HG03575 (cell line): ENCODE measurements around the gene SP1.
"Not testable (repeated sequence)": the region's sequence is repeated elsewhere in the genome, so short reads cannot be mapped to it uniquely, and the experiment has no call there.

Source experiments
- ATAC-seq: cut with Tn5 transposase; IDR thresholded peaks from one replicate; pipeline ENCODE4 v1.9.1; 2021; ENCODE audit not compliant: unreplicated experiment, insufficient number of reproducible peaks, low FRiP score; ENCODE audit errors: extremely low read depth

Gene SP1

DNA sequence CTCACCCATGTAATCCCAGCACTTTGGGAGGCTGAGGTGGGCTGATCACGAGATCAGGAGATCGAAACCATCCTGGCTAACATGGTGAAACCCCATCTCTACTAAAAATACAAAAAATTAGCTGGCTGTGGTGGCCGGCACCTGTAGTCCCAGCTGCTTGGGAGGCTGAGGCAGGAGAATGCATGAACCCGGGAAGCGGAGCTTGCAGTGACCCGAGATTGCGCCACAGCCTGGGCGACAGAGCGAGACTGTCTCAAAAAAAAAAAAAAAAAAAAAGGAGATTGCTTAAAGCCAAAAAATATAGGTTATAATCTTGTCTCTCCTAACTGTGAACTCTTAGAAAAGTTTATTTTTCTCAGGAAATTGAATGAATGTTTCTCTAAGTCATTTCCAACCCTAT lies 55.4 kb downstream of the SP1 start:
- not testable (repeated sequence) for ATAC-seq

DNA sequence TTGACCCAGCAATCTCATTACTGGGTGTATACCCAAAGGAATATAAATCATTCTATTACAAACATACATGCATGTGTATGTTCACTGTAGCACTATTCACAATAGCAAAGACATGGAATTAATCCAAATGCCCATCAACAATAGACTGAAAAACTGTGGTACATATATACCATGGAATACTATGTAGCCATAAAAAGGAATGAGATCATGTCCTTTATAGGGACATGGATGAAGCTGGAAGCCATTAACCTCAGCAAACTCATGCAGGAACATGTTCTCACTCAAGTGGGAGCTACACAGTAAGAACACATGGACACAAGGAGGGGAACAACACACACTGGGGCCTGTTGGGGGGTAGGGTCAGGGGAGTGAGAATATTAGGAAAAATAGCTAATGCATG lies 59.6 kb downstream of the SP1 start:
- not testable (repeated sequence) for ATAC-seq

DNA sequence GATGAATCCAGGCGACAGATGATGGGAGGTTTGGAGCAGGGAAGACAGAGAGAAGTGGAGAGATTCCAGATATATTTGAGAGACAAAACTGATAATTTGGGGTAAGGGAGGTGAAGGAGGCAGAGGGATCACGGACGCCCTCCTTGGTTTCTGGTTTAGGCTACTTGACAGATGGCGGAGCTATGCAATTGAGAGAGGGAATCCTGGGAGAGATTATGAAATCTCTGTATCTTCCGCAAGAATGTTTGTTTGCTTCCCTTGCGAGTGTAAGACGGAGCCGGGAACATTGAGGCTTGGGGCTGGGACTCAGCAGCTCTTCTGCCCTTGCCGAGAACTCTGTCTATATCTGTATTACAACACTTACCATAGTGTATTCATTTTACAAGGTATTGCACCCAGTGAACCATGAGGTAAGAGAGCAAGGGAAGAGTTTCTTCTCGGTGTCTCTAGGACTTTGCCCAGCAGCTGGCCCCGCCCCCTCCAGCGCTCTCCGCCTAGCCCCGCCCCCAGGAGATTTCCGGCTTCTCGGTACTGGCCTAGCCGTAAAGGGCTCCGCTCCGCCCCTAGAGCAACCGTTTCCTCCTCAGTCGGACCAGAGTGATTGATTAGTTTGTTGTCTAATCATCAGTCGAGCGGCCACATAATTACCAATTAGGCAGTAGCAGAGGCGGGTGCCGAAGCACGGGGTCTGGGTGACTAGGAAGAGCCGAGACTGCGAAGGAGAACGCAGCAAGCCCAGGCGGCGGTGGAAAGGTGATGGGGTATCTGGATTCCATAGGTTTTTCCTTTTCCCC lies 61.3 kb downstream of the SP1 start, which contains the start of gene PRR13:
TSS of gene PRR13 (plus strand) at position 695 of the 794 bp plus-strand sequence. CDS start 981 bp downstream, outside the sequence.
- ATAC-seq: peak; percentile 89

DNA sequence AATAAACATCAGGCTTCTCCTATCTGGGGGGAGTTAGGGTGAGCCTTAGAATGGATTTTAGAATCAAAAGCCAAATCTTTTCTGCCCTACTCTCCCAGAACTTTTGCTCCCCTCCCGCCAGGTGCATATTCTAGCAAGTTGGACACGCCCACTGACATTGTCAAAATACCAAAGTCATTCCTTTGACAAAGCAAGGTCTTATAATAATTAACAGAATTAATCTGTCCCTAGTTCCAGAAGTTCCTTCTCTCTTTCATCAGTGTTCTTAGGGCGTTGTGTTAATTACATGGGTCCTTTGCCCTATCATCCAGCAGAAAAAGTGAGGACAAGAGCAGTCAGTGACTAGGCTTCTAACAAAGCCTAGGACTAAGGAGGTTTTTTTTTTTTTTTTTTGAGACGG lies 64.0 kb downstream of the SP1 start:
- ATAC-seq: no peak

DNA sequence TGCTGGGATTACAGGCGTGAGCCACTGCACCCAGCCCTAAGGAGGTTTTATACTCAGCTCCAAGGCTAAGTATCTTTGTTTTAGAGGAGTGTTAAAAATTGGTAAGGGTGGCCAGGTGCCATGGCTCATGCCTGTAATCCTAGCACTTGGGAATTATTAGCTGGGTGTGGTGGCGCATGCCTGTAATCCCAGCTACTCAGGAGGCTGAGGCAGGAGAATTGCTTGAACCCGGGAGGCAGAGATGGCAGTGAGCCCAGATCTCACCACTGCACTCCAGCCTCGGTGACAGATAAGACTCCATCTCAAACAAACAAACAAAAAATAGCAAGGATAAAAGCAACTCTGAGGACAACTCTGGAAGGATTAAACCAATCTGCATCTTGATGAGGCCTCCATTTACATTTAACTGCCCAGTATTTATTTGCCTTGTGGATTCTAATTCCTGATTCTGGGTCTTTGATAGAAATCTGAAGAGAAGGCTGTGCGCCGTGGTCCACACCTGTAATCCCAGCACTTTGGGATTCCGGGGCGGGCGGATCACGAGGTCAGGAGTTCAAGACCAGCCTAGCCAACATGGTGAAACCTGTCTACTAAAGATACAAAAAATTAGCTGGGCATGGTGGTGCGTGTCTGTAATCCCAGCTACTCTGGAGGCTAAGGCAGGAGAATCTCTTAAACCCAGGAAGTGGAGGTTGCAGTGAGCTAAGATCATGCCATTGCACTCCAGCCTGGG lies 64.8 kb downstream of the SP1 start:
- not testable (repeated sequence) for ATAC-seq

DNA sequence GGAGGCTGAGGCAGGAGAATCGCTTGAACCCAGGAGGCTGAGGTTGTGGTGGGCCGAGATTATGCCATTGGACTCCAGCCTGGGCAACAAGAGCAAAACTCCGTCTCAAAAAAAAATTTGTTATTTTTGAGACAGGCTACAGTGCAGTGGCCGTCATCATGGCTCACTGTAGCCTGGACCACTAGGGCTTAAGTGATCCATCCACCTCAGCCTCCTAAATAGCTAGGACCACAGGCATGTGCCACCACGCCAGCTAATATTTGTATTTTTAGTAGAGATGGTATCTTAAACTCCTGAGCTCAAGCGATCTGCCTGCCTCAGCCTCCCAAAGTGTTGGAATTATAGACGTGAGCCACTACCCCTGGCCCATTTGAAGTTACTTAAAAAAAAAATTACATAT lies 71.0 kb downstream of the SP1 start:
- ATAC-seq: no peak

DNA sequence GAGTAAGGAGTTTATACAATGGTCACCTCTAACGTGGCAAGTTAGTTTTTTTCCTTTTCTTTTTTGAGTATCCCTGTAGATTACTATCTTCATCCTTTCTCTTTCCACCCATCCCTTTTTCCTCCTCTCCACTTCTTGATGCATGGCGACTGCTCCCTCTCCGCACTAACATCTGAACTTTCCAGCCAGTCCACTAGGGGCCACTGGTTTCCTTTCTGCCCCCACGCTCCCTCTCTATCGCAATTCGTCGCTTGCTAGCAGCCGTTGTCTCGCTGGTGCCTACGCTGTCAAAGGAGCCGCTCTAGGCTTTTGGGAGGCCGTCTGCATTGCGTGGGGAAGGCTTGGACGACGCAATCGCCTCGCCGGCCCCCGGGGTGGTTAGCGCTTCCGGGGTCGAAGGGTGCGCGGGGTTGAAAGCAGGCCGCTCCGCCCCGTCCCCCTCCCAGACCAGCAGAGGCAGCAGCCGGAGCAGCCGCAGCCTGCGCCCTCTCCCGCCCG lies 71.7 kb downstream of the SP1 start, which contains the start of gene PCBP2:
TSS of gene PCBP2 (plus strand) at position 442 of the 498 bp plus-strand sequence. CDS start 2,699 bp downstream, outside the sequence.
- ATAC-seq: peak; percentile 85

DNA sequence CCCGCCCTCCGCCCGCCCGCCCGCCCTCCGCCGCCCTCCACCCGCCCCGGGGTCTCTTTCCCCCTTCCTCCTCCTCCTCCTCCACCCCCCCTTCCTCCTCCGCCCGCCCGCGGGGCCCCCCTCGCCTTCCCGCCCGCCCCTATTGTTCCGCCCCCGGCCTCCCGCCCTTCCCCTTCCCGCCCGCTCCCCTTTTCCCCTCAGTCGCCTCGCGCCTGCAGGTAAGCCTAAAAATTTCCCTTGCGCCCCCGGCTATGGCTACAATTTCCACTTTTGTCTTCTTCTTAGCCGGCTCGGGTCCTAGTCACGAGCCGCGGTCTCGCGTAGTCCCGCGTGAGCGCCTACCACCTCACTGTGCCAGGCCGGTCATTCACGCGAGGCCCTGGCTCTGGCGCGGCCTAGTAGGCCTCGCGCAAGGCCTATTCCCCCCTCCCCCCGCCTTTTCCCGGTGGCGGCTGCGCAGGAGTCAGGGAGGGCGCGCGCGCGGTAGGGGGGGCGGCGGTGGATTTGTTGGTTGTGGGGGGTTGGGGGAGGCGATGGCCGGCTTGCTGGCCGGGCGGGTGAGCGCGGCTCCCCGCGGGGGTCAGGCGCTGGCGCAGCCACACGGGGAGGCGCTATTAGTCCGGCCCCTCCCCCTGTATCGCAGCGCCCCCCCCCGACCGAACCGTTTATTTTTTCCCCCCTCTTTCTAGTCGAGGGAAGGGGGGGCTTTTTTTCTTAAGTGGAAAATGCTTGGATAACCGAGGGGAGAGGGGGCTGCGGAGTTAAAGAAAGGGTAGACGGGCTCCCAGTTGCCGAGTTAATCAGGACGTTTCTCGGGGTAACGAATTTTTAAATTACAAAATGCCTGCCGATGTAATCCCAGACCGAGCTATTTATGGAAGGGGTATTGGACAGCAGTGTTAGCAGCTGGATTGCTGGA lies 72.4 kb downstream of the SP1 start:
- ATAC-seq: no peak

DNA sequence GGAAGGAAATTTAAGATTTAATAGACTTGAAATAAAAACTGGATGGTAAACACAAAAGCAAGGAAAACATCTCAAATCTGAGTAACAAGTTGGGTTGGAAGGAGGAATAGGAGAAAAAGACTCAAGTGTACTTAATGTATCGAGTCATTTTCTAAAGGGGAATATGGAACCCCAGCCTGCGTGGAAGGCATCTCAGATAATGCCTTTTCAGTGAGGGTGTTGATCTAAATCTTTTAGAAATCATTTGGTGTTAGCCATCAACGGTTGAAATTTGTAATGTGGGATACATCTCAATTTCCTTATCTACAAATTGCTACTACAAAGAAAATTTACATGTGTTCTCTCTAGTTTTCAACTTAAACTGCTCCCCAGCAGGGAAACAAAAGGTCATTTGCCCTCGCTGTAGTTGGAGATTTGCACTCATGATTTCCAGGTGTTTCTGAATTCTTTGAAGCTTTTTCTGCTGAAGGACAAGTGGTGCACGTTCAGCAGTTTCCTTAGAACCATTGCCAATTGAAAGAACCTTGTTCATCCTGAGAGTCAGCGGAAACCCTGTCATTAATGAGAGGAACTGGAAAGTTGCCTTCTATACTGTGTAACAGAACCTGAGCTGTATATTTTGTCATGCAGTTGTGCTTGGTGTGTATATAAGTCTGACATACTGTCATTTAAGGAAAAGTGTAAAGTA lies 74.1 kb downstream of the SP1 start:
- ATAC-seq: no peak

DNA sequence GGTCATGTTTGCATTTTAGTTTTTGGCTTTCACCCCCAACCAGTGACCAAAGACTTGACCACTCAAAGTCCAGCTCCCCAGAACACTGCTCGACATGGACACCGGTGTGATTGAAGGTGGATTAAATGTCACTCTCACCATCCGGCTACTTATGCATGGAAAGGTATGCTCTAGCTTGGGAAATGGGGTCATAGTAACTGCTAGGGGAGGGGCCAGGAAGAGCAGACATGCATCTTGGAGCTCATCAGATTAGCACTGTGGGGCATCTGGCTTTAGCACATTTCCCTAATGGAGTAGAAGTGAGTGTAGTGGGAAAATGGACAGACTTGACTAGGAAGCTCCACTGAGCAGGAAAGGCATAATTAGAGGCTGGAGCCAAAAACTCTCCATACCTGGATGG lies 74.7 kb downstream of the SP1 start:
- no peak for ATAC-seq

DNA sequence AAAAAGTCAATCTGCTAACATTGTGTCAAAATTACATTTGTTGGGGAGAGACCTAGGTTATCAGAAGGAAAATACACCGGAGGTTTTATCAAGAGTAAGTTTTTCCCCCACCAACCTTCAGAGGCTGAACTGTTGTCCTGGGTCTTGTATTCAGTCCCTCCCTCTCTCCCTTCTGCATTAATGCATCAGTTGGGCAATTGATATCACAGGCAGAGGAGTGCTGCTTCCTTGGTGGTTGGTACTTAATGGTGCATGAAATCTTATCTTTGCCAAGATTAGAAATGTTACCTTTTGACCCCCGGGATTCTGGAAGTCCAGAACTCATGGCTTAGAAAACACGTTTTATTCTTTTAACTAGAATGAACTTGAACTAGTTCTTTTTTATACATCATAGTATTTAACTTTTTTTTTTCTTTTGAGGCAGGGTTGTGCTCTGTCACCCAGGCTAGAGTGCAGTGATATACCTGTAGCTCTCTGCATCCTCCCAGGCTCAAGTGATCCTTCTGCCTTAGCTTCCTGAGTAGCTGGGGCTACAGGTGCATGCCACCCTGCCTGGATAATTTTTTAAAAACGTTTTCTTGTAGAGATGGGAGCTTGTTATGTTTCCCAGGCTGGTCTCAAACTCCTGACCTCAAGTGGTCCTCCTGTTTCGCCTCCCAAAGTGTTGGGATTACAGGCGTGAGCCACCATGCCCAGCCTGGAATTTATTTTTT lies 76.8 kb downstream of the SP1 start:
- no peak for ATAC-seq

DNA sequence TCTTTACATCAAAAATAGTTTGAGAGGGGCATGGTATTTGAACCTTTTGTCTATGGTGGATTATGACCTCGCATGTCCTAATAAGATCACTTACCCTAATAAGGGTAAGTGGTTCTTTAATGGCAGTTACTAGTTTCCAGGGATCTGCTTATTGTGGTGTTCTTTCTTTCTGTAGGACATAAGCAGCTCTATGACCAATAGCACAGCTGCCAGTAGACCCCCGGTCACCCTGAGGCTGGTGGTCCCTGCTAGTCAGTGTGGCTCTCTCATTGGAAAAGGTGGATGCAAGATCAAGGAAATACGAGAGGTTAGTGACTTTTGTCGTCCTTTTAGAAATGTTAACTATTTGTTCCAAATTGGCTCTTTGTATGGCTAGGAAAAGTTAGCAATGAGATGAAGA lies 79.1 kb downstream of the SP1 start:
- no peak for ATAC-seq

DNA sequence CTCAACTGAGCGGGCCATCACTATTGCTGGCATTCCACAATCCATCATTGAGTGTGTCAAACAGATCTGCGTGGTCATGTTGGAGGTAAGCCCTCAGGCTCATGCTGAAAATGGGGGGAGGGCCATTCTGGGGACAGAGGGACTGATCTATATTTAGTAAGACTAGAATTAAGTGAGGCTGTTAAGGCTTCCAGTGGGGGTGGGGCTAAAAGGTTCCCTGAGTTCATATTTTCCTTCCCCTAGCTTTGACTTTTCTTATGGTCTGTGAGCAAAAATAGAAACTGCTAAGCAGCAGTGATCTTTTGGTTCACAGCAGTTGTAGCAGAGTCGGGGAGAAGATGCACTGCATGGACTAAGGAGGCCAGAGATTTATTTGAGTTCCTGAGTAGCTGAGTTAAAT lies 81.1 kb downstream of the SP1 start:
- ATAC-seq: no peak

DNA sequence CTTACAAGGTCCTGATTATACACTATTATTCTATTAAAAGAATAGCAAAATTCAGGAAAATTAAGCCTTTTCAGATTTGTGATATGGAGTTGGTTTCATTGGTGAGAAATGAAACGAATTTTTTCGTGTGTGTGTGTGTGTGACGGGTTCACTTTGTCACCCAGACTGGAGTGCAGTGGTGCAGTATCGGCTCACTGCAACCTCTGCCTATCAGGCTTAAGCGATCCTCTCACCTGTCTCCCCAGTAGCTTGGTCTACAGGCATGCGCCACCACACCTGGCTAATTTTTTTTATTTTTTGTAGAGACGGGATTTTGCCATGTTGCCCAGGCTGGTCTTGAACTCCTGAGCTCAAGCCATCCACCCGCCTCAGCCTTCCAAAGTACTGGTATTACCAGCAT lies 81.6 kb downstream of the SP1 start:
- no peak for ATAC-seq

DNA sequence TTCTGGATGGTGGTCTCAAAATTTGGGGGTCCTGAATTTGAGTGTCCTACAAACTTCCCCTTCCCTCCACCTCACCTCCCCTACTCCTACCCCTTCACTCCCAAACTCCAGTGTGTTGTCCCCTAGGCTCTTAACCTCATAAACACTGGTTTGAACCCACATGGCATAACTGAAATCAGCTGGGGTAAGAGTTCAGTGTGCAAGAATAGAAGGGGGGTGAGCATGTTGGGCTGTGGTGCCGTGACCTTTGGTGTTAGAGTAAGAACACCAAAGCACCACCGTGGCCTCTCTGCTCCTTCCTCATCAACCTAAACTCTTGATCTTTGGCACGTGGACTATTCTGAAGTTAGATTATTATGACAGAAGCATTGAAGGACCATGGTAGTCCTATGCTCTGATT lies 83.0 kb downstream of the SP1 start:
- no peak for ATAC-seq

DNA sequence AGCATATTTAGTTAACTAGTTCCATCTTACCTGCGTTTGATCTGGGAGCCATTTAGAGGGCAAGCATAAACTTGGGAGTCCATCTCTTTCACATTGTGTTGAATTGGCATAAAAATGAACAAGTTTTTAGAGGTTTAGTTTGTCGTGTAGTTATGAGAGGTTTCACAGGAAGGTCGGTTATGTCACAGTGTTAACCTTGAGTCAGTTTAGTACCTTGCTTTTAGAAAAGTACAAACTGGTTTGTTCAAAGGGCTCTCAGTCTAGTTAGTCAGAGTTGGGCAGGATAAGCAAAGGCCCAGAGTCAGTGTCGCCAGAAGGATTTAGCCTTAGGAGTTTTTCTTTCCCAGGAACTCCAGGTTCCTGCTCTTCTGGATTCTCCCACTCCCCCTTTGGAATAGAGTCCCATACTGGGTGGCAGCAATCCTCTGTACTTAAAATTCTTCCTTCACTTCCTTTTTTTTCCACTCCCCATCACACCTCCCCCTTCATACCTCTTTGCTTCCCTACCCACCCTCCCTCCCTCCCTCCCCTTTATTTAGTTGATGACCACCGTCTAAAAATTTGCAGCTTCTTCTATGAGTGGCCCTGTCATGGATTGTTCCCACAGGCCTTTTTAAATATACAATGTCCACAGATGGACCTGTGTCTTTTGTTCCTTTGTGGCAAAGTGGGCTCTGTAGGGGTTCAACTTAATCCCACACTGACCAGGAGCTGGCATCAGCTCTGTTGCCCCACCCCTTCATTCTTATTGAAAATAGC lies 84.0 kb downstream of the SP1 start:
- no peak for ATAC-seq

DNA sequence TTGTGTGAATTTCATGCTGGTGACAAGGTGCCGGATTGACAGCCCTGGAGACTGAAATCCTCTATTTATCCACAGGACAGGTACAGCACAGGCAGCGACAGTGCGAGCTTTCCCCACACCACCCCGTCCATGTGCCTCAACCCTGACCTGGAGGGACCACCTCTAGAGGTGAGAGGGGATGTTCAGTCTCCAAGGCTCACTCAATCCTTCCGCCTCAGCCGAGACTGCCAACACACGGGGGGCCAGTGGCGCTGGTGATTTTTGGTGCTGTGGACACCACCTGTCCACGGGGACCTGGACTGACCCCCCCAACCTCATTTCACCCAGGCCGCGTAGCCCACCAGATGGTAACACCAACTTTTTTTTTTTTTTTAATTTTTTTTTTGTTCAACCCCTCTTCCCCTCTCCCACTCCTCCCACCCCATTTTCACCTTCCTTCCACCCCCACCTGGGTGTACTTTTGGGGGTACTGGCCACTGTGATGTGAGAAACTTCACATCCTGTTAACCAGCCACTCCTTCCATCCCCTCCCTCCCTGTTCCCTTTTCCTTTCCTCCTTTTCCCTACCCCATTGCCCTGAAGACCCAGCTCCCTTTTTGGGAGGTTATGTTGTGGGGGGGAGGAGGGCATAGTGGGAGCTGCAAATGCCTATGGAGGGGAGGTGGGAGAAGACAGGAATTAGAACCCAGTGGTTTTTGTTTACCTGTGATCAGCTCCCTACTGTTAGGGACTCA lies 84.9 kb downstream of the SP1 start:
- ATAC-seq: no peak
